ENCODE results near the gene GRHL1.

Gene GRHL1

DNA sequence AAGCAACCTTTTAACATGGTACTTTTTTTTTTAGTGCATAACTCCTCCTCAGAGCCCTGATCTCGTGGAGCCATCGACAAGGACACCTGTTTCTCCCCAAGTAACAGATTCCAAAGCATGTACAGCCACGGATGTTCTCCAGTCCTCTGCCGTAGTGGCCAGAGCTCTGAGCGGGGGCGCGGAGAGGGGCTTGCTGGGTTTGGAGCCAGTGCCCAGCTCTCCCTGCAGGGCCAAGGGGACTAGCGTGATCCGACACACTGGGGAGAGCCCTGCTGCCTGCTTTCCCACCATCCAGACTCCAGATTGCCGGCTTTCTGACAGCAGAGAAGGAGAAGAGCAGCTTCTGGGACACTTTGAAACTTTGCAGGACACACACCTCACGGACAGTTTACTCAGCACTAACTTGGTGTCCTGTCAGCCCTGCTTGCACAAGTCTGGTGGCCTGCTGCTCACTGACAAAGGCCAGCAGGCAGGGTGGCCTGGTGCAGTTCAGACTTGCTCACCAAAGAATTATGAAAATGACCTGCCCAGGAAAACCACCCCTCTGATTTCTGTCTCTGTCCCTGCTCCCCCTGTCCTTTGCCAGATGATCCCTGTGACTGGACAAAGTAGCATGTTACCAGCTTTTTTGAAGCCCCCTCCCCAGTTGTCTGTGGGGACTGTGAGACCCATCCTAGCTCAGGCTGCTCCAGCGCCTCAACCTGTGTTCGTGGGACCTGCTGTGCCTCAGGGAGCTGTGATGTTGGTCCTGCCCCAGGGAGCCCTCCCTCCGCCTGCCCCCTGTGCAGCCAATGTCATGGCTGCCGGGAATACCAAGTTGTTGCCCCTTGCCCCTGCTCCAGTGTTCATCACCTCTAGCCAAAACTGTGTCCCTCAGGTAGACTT lies 96.4 kb downstream of the GRHL1 start:
- no peak overlapping the region for H3K4me3 ChIP-seq (ENCODE audit: low read depth, low read length)
- H3K9ac ChIP-seq (ENCODE audit: low read depth, low read length) = peak overlapping the region; percentile 37
- H3K4me1 ChIP-seq (ENCODE audit: control insufficient read depth, insufficient read depth, low read length) = no peaks in the 10 kb centered on the region
- H3K27me3 ChIP-seq (ENCODE audit: control insufficient read depth, insufficient read depth, low read length) = peaks cover 3% of the 10 kb centered on the region
- H3K36me3 ChIP-seq (ENCODE audit: control insufficient read depth, insufficient read depth, low read length) = peaks cover 6% of the 10 kb centered on the region
- H3K9me3 ChIP-seq (ENCODE audit: control insufficient read depth, insufficient read depth, low read length) = no peaks in the 10 kb centered on the region

DNA sequence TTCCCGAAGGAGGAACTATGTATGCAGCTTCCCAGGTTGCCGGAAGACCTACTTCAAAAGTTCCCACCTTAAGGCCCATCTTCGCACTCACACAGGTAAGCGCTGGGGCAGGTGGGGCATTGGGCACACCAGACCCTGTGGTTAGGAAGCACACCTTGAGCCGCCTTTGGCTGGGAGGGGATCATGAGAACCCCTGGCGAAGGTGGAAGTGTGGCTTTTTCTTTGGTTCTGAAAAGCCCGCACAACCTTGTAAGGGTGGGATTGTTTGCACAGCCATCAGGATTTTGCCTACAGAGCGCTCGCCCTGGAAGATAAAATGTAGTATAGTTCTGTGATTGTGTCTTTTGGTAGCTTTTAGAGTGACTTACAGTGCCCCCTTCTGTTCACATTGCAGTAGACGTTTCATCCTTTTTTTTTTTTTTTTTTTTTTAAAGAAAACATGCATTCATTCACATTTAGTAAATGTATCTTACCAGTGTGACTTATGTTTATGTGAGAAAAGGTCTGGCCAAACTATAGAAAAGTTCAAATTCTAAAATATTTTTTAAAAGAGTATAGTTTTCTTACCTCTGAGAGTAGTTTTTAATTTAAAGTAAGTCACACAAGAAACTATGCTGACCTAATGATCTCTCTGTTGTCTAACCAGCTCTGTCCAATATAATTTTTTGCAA lies 97.1 kb downstream of the GRHL1 start:
- H3K36me3 ChIP-seq (ENCODE audit: control insufficient read depth, insufficient read depth, low read length) = peaks cover 6% of the 10 kb centered on the region
- H3K27me3 ChIP-seq (ENCODE audit: control insufficient read depth, insufficient read depth, low read length) = peaks cover 3% of the 10 kb centered on the region
- no peak overlapping the region for H3K9ac ChIP-seq (ENCODE audit: low read depth, low read length)
- H3K4me1 ChIP-seq (ENCODE audit: control insufficient read depth, insufficient read depth, low read length) = peaks cover 3% of the 10 kb centered on the region
- no peaks in the 10 kb centered on the region for H3K9me3 ChIP-seq (ENCODE audit: control insufficient read depth, insufficient read depth, low read length)
- no peak overlapping the region for H3K4me3 ChIP-seq (ENCODE audit: low read depth, low read length)
